SIG-M5 (cell line): ENCODE results near the gene ATXN7L2.

ENCODE experiments used
- DNase-seq: peaks from one replicate; lab custom pipeline; 2025; lab: John Stamatoyannopoulos, UW

Gene ATXN7L2

GRCh38 chr1:109527098-109527811 is 43.5 kb downstream of the ATXN7L2 start:
- DNase-seq, result no peak

- DNase-seq, result no peak
Observed at GRCh38 chr1:109527846-109528695, 44.4 kb downstream of the ATXN7L2 start.

- no peak for DNase-seq
Observed at GRCh38 chr1:109528712-109529111, 45.0 kb downstream of the ATXN7L2 start.

- no peak for DNase-seq
Observed at GRCh38 chr1:109529881-109530456, 46.3 kb downstream of the ATXN7L2 start.

- no peak for DNase-seq
Observed at GRCh38 chr1:109530457-109531087, 46.9 kb downstream of the ATXN7L2 start.

GRCh38 chr1:109531380-109531779 is 47.7 kb downstream of the ATXN7L2 start:
- DNase-seq, result no peak

- no peak for DNase-seq
Observed at GRCh38 chr1:109531826-109532364, 48.2 kb downstream of the ATXN7L2 start.

- DNase-seq, result no peak
Observed at GRCh38 chr1:109532365-109533136, 48.8 kb downstream of the ATXN7L2 start.

GRCh38 chr1:109534307-109534858 is 50.7 kb downstream of the ATXN7L2 start:
- DNase-seq, result no peak

GRCh38 chr1:109535481-109535880 is 51.8 kb downstream of the ATXN7L2 start:
- no peak for DNase-seq

- no peak for DNase-seq
Observed at GRCh38 chr1:109535971-109536491, 52.3 kb downstream of the ATXN7L2 start.

- DNase-seq, result no peak
Observed at GRCh38 chr1:109537450-109538178, 53.9 kb downstream of the ATXN7L2 start.

GRCh38 chr1:109538827-109539555 is 55.3 kb downstream of the ATXN7L2 start:
- no peak for DNase-seq

- DNase-seq, result no peak
Observed at GRCh38 chr1:109539676-109540075, 56.0 kb downstream of the ATXN7L2 start, which contains the start of gene GPR61. GPR61 (plus strand) TSS chr1:109539872; CDS start chr1:109543023, 3,151 bp downstream.

GRCh38 chr1:109541102-109541501 is 57.4 kb downstream of the ATXN7L2 start:
- DNase-seq, result no peak
